Panc1 (cell line): ENCODE data around the gene CLNK.

Source experiments
- POLR2AphosphoS5 ChIP-seq: IDR thresholded peaks from 2 replicates; pipeline ENCODE4 v1.6.1; 2012; ENCODE audit warnings: mild to moderate bottlenecking, low read depth, low read length, moderate library complexity
- SIN3A ChIP-seq: IDR thresholded peaks from 2 replicates; pipeline ENCODE4 v1.6.1; 2012; ENCODE audit warnings: low read depth, mild to moderate bottlenecking, low read length, moderate library complexity, borderline replicate concordance; ENCODE audit not compliant: insufficient read depth
- TF ChIP-seq, protein P1 (sequence below): fragments of 450-650 bp; IDR thresholded peaks from 2 replicates; pipeline ENCODE4 v1.5.1; 2017; ENCODE audit warnings: mild to moderate bottlenecking
- TF ChIP-seq, protein P2 (sequence below), 2 experiments: IDR thresholded peaks; 2 replicates each; pipeline ENCODE4 v1.6.1; 2011 to 2012; ENCODE audit warnings: low read depth in 2 of 2, control low read depth in 1 of 2, low read length in 1 of 2, mild to moderate bottlenecking in 1 of 2, moderate library complexity in 1 of 2; ENCODE audit not compliant: insufficient read depth in 1 of 2

DNA sequence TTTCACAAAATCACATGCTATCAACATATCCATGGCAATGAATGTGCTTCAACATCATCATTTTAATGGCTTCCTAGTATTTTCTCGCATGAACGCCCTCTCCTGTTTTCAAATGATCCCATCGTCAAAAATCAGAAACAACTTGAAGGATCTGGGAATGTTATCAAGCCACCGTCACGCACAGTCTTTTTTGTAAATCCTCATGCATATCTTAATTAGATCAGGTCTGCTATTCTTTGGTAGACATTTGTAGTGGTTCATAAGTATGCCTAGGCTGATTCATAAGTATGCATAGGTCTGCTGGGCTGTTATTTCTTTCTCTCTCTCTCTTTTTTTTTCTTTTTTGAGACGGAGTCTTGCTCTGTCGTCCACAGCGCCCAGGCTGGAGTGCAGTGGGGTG is 101.6 kb downstream of the CLNK start:
- TF ChIP-seq POLR2AphosphoS5 (no peak), SIN3A (no peak)
- TF ChIP-seq, protein P1, sequence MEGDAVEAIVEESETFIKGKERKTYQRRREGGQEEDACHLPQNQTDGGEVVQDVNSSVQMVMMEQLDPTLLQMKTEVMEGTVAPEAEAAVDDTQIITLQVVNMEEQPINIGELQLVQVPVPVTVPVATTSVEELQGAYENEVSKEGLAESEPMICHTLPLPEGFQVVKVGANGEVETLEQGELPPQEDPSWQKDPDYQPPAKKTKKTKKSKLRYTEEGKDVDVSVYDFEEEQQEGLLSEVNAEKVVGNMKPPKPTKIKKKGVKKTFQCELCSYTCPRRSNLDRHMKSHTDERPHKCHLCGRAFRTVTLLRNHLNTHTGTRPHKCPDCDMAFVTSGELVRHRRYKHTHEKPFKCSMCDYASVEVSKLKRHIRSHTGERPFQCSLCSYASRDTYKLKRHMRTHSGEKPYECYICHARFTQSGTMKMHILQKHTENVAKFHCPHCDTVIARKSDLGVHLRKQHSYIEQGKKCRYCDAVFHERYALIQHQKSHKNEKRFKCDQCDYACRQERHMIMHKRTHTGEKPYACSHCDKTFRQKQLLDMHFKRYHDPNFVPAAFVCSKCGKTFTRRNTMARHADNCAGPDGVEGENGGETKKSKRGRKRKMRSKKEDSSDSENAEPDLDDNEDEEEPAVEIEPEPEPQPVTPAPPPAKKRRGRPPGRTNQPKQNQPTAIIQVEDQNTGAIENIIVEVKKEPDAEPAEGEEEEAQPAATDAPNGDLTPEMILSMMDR: no peak
- TF ChIP-seq, protein P2, sequence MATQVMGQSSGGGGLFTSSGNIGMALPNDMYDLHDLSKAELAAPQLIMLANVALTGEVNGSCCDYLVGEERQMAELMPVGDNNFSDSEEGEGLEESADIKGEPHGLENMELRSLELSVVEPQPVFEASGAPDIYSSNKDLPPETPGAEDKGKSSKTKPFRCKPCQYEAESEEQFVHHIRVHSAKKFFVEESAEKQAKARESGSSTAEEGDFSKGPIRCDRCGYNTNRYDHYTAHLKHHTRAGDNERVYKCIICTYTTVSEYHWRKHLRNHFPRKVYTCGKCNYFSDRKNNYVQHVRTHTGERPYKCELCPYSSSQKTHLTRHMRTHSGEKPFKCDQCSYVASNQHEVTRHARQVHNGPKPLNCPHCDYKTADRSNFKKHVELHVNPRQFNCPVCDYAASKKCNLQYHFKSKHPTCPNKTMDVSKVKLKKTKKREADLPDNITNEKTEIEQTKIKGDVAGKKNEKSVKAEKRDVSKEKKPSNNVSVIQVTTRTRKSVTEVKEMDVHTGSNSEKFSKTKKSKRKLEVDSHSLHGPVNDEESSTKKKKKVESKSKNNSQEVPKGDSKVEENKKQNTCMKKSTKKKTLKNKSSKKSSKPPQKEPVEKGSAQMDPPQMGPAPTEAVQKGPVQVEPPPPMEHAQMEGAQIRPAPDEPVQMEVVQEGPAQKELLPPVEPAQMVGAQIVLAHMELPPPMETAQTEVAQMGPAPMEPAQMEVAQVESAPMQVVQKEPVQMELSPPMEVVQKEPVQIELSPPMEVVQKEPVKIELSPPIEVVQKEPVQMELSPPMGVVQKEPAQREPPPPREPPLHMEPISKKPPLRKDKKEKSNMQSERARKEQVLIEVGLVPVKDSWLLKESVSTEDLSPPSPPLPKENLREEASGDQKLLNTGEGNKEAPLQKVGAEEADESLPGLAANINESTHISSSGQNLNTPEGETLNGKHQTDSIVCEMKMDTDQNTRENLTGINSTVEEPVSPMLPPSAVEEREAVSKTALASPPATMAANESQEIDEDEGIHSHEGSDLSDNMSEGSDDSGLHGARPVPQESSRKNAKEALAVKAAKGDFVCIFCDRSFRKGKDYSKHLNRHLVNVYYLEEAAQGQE (IDR thresholded peaks at IDR 0.05; ENCODE audit: insufficient read depth in 1 of 2, low read depth in 2 of 2, low read length in 1 of 2): no peak
